ENCODE data around the gene RXRA.
A peak's percentile ranks its signal among the peaks of the same experiment; 100 is the strongest.

GRCh38 chr9:134316449-134317160 is 9.7 kb upstream of the RXRA start:
- TF ChIP-seq CHD2 (IDR thresholded peaks at IDR 0.05; ENCODE audit: low read length, partially characterized antibody) (peak; percentile 75), CTCF (IDR thresholded peaks at IDR 0.05) (no peak), POLR2AphosphoS5 (IDR thresholded peaks at IDR 0.05; ENCODE audit: low read depth, low read length) (peak; percentile 44; the same call in 1 of the 2 replicates)
